ENCODE measurements around the gene SPINK8.

SPINK8 gene

DNA sequence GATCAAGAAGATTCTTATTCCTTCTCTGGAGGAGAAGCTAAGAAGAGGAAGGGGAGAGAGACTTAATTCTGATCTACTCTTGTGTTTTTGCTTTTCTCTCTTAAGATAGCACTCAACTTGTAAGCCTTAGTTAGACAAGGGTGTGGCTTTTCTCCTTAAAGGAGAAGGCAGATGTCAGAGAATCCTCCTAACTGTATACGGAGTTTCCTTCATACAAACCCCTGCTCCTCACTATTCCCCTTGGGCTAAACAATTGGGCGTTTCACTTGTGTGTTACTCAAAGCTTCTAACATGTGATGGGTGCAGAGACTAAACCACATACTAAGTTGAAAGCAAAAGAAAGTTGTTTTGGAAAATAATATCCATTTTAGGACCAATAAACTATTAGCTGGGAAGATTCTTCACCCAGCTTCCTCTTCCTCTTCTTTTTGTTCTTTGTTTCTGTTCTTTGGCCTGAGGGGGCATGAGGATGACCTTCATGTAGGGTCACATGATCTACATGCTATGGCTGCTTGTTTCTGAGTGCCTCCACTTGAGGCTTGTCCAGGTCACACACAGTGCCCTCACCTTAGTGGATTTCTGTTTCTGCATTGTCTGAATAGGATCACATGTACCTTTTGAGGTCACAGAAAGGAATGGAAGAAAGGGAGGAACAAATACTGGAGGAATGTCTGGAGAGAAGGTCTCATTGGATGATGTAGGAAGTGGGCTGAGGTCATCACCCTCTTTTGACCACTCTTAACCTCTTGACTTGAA, 14.6 kb downstream of the SPINK8 start:
- no peak for DNase-seq

DNA sequence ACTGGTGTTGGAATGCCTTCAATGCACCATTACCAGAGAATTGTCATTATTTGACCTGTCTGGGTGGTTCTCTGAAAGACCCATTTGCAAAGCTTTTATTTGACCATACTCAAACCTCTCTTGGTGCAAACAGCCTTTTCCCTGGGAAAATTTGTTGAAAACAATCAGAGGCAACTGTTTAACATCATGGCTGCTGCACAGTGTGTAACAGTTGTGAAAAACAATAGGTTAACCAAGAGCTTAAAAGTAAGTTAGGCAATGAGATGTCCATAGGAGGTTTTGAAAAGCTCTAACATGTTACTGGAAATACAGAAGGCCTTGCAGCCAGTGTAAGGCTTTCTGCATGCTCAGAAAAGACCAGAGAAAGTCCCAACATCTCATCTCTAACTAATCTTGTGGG, 18.9 kb downstream of the SPINK8 start:
- no peak for DNase-seq

DNA sequence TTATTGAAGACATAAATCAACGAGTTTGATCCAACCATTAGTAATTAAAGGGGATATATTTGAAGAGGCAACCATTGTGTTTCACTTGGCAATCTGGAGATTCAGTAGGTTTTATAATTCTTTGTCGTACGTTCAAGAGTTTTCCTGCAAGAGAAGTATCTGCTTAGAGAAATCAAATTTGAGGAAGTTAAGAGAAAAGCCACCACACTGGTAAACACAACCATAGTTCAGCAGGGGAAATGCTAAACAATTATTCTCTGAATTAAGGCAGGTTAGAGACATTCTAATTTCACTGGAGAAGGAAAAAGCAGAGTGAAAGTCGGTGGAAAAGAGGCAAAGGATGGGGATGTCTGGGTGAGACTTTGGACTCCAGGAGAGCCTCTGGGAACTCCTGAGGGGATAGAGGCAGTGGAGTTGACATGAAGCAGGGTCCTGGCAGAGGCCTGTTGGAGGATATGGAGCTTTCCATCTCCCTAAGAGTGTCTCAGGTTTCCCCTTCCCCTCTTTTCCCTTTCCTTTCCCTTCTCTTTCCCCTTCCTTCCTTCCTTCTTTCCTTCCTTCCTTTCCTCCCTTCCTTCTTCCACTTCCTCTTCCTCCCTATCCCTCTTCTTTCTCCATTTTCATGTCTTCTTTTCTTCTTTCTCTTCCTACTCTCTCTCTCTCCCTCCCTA, 26.5 kb downstream of the SPINK8 start:
- DNase-seq: no peak

DNA sequence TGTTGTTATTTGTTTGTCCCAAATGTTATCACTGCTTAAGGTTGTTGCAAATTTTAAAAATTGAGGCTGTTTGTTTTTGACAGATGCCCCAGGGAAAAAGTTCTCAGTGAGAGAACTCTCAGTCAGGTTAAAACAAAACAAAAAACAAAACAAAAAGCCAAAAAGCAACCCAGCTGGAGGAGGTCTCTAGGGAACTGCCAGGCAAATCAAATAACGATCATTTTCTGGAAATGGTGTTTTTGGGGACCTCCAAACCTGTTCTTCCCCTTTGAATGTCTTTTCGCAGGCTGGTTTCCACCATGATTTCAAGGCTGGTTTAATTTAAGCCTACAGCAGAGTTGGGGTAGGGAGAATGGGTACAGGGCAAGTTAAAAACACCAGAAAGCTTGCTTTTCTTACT, 27.2 kb downstream of the SPINK8 start:
- DNase-seq: no peak

DNA sequence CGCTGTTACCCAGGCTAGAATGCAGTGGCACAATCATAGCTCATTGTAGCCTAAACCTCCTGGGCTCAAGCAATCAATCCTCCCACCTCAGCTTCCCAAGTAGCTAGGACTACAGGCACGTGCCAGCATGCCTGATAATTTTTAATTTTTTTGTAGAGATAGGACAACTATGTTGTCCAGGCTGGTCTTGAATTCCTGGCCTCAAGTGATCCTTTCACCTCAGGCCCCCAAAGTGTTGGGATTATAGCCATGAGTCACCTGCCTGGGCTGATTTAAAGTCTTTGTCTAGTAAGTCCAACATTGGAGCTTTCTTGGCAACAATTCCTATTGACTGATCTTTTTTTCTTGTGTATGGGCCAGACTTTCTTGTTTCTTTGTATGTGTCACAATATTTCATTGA, 28.1 kb downstream of the SPINK8 start:
- no peak for DNase-seq

DNA sequence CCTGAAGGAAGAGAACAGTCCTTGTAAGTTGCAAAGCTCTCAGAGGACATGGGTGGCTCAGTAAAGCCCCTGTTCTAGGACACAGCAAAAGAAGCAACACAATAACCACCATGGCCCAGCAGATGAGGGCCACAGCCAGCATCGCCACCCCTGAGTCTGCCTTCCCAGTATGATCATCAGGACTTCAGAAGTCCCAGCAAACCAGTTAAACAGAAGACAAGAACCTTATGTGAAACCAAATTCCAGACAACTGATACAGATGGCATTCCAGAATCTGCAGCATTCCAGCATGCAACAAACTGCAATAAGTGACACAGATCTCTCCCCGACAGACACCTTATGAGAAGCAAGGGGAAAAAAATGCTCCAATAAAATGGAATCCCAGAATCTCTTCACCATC, 30.4 kb downstream of the SPINK8 start:
- DNase-seq: no peak

DNA sequence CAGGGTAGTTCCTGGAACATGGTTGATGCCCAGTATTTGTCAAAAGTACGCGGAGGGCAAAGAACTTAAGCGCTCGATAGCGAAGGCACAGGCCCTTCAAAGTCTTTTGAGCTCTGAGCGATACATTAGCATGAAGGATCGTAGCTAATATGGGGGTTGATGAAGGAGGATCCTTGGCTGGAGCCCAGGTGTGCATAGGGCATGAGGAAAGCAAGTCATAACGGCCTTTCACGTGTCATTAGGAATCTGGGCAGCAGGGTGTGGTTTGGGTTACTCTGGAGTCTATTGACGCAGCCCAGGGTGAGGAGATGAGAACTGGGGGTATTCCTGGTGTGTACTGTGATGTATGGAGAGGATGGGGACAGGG, 31.7 kb downstream of the SPINK8 start:
- DNase-seq: no peak

DNA sequence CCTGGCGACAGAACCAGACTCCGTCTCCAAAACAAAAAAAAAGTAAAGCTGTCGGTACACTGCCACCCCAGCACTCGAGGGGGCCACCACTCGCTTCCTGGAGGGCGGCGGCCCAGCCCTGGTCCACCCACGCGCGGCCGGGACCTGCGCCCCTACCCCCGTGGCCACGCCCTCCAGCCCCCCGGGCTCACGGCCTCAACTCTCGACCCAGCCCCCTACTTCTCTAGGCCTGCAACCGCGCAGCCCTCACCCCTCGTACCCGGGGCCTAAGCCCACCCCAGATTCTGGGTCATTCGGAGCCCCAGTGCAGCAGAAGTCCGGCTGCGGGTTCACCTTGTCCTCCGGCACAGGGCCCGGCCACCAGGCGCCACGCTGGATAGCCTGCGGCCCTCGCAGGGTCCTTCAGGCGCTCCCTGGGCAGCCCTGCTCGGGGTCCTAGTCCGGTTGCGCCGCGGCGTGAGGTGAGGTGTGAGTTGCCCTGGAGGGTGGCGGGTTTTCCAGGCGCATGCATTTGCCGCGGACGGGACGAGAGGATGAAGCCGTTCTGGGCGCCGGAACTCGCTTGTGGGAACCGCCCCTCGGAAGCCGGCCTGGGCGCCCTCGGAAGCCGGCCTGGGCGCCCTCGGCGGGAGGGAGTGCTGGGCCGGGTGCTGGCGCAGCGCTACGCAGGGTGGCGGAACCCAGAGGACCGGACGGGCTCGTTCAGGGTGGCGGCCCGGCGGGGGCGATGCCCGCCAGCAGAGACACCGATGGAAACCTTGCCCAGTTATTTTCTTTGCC, 32.3 kb downstream of the SPINK8 start, which contains the start of gene NME6:
NME6 (minus strand) TSS at position 348 of the 780 bp plus-strand sequence.
- peak; percentile 89 for DNase-seq

DNA sequence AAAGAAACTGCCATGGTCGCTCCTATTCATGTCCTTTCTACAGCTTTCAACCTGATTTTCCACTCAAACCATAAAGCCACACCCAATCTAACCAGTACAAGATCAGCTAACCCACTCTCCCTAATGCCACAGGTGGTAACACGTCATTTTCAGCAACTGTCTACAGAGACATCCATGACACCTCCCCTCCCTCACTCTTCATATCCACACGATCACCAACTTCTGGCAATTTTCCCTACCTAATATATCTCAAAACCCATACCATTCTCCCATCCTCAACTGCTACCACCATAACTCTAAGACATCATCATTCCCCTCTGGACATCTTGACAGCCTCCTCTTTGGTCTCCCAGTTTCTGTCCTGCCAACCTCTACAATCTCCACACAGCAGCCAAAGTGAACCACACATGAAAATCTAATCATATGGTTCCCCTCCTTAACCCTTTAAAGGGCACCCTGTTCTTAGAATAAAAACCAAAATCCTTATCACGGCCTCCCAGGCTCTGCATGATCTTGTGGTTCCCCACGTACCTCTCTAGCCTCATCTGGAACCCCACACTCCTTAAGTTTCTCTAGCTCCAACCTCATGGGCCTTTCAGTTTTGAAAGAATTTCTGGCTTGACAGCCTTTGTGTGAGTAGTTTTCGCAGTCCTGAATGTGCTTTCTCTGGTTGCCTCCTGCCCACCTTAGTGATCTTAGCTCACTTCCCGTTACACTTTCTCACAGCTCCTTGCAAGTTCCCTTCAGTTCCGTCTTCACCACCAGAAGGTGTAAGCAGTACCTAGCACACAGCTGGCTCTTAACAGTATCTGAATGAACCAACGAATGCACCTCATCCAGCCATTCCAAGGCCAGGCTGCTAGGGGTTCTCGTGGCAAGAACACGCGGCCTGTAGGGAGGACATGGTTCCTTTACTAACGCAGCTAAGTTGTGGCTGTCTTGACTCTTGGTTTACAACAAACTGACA, 33.4 kb downstream of the SPINK8 start:
- DNase-seq: peak; percentile 12

DNA sequence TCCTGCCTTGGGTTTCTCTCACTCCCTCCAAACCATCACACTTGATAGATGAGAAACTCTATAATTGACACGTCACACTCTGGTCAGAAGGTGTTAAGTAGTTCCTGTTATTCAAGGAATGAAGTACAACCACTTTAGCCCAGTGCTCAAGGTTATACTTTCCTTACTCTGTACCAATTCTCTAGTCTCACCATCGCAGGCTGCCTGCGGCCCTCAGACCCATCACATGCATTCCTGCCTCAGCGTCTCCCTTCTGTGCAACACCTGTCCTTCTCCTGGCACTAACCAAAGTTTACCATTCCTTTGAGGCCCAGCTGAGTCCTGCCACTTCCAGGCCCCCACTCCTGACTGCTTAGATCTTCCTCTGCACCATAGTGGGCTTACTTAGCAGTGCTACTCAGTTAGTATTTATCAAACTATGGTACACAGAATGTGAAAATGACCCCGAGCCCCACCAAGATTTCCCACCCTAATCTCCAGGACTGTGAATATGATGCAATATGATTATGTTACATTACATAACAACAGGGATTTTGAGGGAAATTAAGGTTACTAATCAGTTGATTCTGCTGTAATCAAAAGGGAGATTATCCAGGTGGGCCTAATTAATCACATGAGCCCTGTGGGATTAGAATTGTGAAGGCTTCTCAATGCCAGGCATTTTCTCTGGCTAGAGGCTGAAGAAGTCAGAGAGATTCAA, 36.2 kb downstream of the SPINK8 start:
- no peak for DNase-seq

DNA sequence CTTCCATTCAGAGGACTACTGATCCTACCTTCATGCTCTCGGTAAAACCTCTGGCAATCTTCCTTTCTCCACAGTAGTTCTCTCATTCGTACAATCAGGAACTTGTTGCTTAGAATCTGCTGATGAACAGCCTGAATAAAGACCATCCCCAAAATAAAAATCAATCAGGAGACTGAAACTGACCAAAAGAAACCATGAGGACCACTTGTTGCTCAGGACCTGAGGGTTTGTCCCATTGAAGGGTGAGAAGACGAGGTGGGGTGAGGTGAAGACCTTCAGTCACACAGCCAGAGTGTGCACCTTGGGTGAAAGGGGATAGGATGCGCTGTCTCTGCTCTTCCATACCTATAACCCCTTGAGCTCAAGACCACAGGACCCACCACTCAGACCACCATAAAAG, 36.8 kb downstream of the SPINK8 start:
- DNase-seq: no peak

DNA sequence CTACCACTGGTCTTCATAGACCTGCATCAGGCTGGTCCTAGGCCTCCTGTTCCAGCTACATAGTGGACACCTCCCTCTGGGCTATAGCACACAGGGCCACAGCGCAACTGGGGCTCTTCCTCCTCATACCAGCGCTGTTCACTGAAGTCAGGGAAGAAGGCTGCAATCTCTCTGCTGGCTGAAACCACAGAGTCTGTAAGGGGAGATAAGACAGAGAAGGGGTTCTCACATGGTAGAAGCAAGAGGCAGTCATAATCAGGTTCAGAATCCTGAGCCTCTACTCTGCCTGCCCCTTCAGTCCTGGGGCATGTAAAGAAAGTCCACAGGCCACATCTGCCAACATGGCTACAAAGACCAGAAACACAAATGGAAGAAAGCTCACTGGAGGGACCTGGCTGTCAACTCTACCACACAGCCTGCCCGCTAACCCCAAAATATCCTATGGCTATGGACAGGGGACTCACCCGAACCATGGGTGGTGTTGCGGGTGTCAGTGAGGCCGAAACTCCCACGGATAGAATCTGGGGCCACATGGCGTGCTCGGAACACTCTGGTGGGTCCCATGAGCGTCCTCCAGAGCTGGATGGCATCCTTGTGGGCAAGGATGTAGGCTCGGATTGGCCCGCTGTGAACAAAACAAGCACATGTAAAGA, 38.7 kb downstream of the SPINK8 start:
- DNase-seq: no peak

DNA sequence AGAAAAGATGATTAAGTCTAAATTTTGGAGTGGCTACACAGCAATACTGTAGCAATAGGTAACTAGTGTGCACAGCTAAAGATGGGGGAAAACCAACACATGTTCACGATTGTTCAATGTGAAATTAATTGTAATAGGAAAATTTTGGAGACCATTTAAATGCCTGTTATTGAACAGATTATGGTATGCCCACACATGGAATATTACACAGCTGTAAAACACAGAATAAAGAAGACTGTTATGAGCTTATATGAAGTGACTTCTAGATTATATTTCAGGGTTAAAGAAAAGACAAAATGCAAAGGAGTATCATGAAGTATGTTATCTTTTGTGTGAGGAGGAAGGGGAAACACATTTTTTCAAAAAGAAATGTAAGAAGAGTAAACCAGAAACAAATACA, 43.8 kb downstream of the SPINK8 start:
- DNase-seq: no peak

DNA sequence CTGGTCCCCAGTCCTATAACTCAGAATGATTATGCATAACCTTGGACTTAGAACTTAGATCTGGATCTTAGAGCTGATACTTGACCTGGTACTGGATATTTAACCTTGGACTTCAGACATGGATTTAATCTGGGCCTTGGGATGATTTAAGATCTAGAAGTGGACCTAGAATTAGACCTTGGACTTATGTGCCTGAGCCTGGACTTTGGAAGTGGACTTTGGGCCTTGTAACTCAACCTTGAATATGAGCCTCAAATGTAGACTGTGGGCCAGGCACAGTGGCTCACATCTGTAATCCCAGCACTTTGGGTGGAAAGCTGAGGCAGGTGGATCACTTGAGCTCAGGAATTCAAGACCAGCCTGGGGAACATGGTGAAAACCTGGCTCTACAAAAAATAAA, 46.4 kb downstream of the SPINK8 start:
- DNase-seq: no peak

DNA sequence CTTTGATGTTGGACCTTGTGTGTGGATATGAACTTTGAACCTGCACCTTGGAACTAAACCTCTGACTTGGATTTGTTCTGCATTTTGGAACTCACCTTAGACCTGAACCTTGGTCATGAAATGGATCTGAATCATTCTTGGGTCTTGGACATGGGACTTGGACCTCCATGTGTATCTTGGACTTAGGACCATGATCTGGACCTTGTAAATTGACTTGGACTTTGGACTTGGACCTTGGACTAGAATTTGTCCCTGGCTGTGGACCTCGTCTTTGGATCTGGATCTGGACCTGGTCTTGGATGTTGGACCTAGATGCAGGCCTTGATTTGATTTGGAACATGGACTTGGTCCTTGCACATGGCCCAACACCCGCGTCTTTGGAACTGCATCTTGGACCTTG, 47.2 kb downstream of the SPINK8 start:
- no peak for DNase-seq

DNA sequence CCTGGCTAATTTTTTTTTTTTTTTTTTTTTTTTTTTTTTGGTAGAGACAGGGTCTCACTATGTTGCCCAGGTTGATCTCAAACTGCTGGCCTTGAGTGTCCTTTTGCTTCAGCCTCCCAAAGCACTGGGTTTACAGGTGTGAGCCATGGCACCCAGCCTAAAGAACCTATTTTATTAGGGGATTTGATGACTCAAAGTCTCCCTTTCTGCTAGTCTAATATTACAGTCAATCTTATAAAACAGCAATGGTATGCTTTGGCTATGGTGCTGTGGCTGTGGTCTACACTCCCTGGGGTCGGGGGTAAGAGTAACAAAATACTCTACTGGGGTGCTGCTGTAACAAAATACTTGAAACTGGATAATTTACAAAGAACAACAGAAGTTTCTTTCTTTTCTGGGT, 47.8 kb downstream of the SPINK8 start:
- DNase-seq: no peak

DNA sequence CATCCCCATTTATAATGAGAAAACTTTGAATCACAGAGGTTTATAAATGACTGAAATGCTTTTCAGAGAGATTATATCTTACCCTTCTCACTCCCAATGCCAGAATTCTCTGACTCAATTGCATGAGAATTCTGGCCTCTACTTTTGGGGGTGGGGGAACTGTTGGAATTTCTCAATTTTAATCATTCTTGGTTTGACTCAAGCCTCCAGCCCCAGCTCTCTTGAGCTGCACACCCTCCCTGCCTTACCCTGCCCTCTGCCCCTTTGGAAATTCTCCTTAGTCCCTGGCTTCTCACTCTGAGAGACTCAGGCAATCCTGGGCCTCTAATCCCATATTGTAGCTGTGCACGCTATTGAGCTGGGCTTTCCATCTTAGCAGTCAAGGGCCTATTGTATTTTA, 48.3 kb downstream of the SPINK8 start:
- no peak for DNase-seq

DNA sequence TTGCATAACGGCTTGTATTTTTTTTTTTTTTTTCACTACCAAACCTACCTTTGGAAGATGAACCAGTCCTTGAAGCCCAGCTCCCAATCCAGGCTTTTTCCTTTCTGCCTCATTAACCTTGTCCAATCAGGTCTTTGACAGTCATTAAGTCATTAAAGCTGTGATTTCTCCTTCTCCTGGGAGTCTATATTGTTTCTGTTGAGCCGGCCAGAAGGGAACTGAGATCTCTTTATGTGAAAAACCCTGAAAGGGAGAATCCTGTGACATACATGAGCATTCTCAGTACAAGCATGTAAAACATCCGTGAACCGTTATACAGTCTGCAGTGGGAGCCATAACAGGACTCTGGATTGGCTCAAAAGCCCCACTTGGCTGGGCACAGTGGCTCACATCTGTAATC, 52.6 kb downstream of the SPINK8 start:
- no peak for DNase-seq

DNA sequence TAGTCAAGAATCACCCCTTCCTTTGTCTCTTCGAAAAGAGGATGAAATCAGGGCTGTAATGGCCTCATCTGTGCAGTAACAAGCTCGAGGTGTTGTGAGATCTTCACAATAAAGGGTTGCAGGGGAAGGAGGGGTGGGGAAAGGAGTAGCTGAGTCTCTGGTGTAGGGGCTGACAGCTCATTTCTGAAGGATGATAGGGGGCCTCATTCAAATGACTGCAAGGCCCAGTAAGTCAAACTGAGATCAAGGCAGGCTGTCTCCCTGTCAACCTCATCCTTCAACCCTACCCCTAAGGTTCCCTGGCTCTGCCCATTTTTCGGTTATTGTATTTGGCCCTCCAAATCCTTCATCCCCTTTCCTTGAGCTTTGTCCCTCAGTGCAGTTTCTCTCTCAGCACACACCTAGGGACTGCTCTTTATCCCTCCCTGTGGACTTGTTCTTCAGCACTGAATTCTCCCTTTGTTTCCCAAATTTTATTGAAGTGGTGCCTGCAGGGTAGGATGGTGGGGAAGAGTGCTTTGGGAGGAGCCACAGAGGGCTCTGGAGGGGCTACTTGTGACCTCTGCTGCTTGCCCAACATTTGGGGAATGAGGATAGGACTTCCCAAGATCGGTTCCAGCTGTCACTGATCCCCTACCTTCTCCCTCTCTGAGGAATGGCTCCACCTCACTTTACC, 54.4 kb downstream of the SPINK8 start:
- DNase-seq: no peak

DNA sequence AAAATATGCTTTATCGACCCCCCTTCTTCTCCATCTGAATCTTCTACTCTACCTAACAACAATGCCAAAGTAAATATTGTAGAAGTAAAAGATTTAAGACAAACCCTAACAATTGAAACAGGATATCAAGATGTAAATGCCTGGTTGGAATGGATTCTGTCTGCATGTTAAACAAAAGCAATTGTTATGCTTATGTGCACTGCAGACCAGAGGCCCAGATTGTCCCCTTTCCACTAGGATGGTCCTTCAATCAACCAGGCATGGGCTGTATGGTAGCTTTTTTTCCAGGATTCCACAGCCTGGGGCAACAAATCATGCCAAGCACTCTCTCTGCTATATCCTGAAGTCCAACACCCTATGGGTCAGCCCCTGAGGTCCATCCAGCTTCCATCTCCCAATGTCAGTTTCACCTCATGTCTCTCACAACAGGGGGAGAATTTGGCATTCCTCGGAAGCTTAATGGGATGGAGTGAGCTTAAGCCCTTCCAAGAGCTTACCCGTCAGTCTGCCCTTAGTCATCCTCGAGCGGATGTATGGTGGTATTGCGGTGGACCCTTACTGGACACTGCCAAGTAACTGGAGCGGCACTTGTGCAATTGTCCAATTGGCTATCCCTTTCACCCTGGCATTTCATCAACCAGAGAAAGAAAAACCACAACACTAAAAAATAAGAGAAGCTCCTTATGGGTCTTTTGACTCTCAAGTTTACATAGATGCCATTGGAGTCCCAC, 56.4 kb downstream of the SPINK8 start:
- no peak for DNase-seq
